ENCODE data around the gene TMEM140.
"Not testable (repeated sequence)": the region's sequence is repeated elsewhere in the genome, so short reads cannot be mapped to it uniquely, and the experiment has no call there.

TMEM140 gene

GRCh38 chr7:135170274-135170997 is 22.6 kb downstream of the TMEM140 start, which contains the start of gene CYREN:
Gene CYREN (minus strand): TSS chr7:135170707. CDS start chr7:135168922, 1,785 bp downstream.
- peak within 1 kb of the TSS; percentile 97 for H3K27ac ChIP-seq
- TF ChIP-seq CTCF (IDR thresholded peaks at IDR 0.05) (peak; percentile 98), ZFX (IDR thresholded peaks at IDR 0.05; ENCODE audit: borderline replicate concordance) (no peak)

GRCh38 chr7:135170998-135171481 is 23.2 kb downstream of the TMEM140 start:
- peak overlapping the region; percentile 97 for H3K27ac ChIP-seq
- peak; percentile 64 for TF ChIP-seq CTCF (IDR thresholded peaks at IDR 0.05)

GRCh38 chr7:135171581-135172291 is 23.9 kb downstream of the TMEM140 start:
- peak overlapping the region; percentile 97 for H3K27ac ChIP-seq

GRCh38 chr7:135173916-135174315 is 26.0 kb downstream of the TMEM140 start:
- H3K27ac ChIP-seq, result not testable (repeated sequence)

- no peak overlapping the region for H3K27ac ChIP-seq
- TF ChIP-seq ZFX (IDR thresholded peaks at IDR 0.05; ENCODE audit: borderline replicate concordance) (no peak), CTCF (IDR thresholded peaks at IDR 0.05) (no peak)
These were observed 27.1 kb downstream of the TMEM140 start for GRCh38 chr7:135174941-135175340.

GRCh38 chr7:135175931-135176330 is 28.1 kb downstream of the TMEM140 start:
- TF ChIP-seq CTCF (IDR thresholded peaks at IDR 0.05) (no peak), ZFX (IDR thresholded peaks at IDR 0.05; ENCODE audit: borderline replicate concordance) (no peak)
- no peak overlapping the region for H3K27ac ChIP-seq

GRCh38 chr7:135177028-135177696 is 29.3 kb downstream of the TMEM140 start:
- no peak for TF ChIP-seq ZFX (IDR thresholded peaks at IDR 0.05; ENCODE audit: borderline replicate concordance)
- no peak for TF ChIP-seq CTCF (IDR thresholded peaks at IDR 0.05)
- H3K27ac ChIP-seq, result no peak overlapping the region

- TF ChIP-seq ZFX (IDR thresholded peaks at IDR 0.05; ENCODE audit: borderline replicate concordance) (no peak), CTCF (IDR thresholded peaks at IDR 0.05) (no peak)
- no peak overlapping the region for H3K27ac ChIP-seq
These were observed 30.5 kb downstream of the TMEM140 start for GRCh38 chr7:135178364-135178763.
